MM.1S (cell line): ENCODE results near the gene IRF1.
A peak's percentile ranks its signal among the peaks of the same experiment; 100 is the strongest.

ENCODE experiments used
- DNase-seq: peaks from one replicate; pipeline ENCODE4 v3.0.0-alpha.2; 2015
- H2AFZ ChIP-seq: fragments of 300-600 bp; sonication (generic); 2 replicates; pipeline ENCODE4 v1.6.0; 2016; ENCODE audit warnings: antibody characterized with exemption, low read length
- H3F3A ChIP-seq: fragments of 300-600 bp; sonication (generic); 2 replicates; pipeline ENCODE4 v1.6.1; 2016; ENCODE audit warnings: mild to moderate bottlenecking, antibody characterized with exemption, low read length, moderate library complexity, mixed read lengths; ENCODE audit not compliant: insufficient read depth
- H3K27ac ChIP-seq: fragments of 300-600 bp; sonication (generic); 2 replicates; pipeline ENCODE4 v1.5.1; 2016; ENCODE audit warnings: mild to moderate bottlenecking, low read length
- H3K27me3 ChIP-seq: fragments of 300-600 bp; sonication (generic); replicated peaks from 2 replicates; pipeline ENCODE4 v1.6.0; 2016; ENCODE audit warnings: low read length; ENCODE audit not compliant: insufficient read depth
- H3K36me3 ChIP-seq: fragments of 300-600 bp; sonication (generic); replicated peaks from 2 replicates; pipeline ENCODE4 v1.6.1; 2016; ENCODE audit warnings: mild to moderate bottlenecking, low read length, mixed read lengths; ENCODE audit not compliant: insufficient read depth
- H3K4me1 ChIP-seq: fragments of 300-600 bp; sonication (generic); 2 replicates; pipeline ENCODE4 v1.6.1; 2016; ENCODE audit warnings: low read length, mixed read lengths
- H3K4me2 ChIP-seq: fragments of 300-600 bp; sonication (generic); 2 replicates; pipeline ENCODE4 v1.6.0; 2016; ENCODE audit warnings: low read depth, low read length
- H3K4me3 ChIP-seq: fragments of 300-600 bp; sonication (generic); 2 replicates; pipeline ENCODE4 v1.5.1; 2016; ENCODE audit warnings: low read length, mixed read lengths
- H3K79me2 ChIP-seq: fragments of 300-600 bp; sonication (generic); 2 replicates; pipeline ENCODE4 v1.6.1; 2016; ENCODE audit warnings: mixed run types, low read length, mixed read lengths
- H3K9ac ChIP-seq: fragments of 300-600 bp; sonication (generic); 2 replicates; pipeline ENCODE4 v1.6.1; 2016; ENCODE audit warnings: low read length, mixed read lengths
- H3K9me2 ChIP-seq: fragments of 300-600 bp; sonication (generic); replicated peaks from 2 replicates; pipeline ENCODE4 v1.6.1; 2016; ENCODE audit warnings: mild to moderate bottlenecking, low read length, mixed read lengths; ENCODE audit not compliant: insufficient read depth
- H3K9me3 ChIP-seq: fragments of 300-600 bp; sonication (generic); replicated peaks from 2 replicates; pipeline ENCODE4 v1.6.1; 2016; ENCODE audit warnings: mild to moderate bottlenecking, low read length, mixed read lengths; ENCODE audit not compliant: insufficient read depth
- H4K20me1 ChIP-seq: fragments of 300-600 bp; sonication (generic); 2 replicates; pipeline ENCODE4 v1.6.1; 2016; ENCODE audit warnings: mild to moderate bottlenecking, low read length, moderate library complexity, mixed read lengths; ENCODE audit not compliant: insufficient read depth
- EZH2 ChIP-seq: fragments of 300-600 bp; sonication (generic); optimal IDR thresholded peaks from 2 replicates; pipeline ENCODE3; 2017; ENCODE audit warnings: low read depth, mild to moderate bottlenecking, antibody characterized with exemption, low read length, mixed read lengths
- EZH2phosphoT487 ChIP-seq: fragments of 300-600 bp; sonication (generic); IDR thresholded peaks from 2 replicates; pipeline ENCODE4 v1.6.1; 2018; ENCODE audit warnings: antibody characterized with exemption, low read length
- TF ChIP-seq, protein P1 (sequence below): fragments of 300-600 bp; sonication (generic); IDR thresholded peaks from 2 replicates; pipeline ENCODE4 v1.5.1; 2016; ENCODE audit warnings: antibody characterized with exemption, low read length, mixed read lengths

Gene IRF1

DNA sequence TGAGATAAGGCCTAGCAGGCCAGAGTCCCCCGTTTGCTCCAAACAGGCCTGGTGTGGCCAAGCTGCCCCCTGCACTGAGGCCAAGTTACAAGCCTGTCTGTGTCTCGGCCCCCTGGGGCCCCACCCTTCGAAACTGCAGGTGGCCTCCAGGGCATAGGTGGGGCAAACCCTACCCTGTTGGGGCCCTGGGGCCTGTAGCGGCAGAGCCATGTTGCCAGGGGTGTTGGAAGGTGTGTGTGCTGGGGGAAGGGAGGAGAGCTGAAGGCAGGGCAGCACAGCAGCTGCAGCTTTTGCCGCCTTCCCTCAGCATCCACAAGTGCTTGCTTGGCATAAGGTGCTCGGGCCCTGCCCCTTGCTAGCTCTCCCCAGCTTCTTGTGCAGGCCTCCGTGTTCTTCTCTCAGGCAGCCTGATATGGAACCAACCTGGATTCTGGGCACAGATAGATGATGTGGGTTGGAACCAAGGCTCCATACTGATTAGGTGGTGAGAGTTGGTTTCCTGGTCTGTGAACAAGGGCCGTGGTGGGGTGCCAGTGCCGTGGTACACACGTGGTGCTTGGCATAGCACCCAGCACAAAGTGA is 12.7 kb downstream of the IRF1 start:
- H3K4me2 ChIP-seq: 0 out of 2 replicates have a peak overlapping the region, but pooled peaks have one; percentile 1
- peaks cover 54% of the 10 kb centered on the region for H3K4me1 ChIP-seq
- no peaks in the 10 kb centered on the region; the same call in 1 of the 2 replicates for H3K36me3 ChIP-seq
- H3K27me3 ChIP-seq: no peaks in the 10 kb centered on the region
- peaks cover 16% of the 10 kb centered on the region for H3K79me2 ChIP-seq
- TF ChIP-seq, protein P1, sequence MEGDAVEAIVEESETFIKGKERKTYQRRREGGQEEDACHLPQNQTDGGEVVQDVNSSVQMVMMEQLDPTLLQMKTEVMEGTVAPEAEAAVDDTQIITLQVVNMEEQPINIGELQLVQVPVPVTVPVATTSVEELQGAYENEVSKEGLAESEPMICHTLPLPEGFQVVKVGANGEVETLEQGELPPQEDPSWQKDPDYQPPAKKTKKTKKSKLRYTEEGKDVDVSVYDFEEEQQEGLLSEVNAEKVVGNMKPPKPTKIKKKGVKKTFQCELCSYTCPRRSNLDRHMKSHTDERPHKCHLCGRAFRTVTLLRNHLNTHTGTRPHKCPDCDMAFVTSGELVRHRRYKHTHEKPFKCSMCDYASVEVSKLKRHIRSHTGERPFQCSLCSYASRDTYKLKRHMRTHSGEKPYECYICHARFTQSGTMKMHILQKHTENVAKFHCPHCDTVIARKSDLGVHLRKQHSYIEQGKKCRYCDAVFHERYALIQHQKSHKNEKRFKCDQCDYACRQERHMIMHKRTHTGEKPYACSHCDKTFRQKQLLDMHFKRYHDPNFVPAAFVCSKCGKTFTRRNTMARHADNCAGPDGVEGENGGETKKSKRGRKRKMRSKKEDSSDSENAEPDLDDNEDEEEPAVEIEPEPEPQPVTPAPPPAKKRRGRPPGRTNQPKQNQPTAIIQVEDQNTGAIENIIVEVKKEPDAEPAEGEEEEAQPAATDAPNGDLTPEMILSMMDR: no peak
- no peak for TF ChIP-seq EZH2phosphoT487
- peaks cover 50% of the 10 kb centered on the region for H3F3A ChIP-seq
- no peak overlapping the region for H2AFZ ChIP-seq
- no peaks in the 10 kb centered on the region for H4K20me1 ChIP-seq
- no peak overlapping the region for H3K4me3 ChIP-seq
- H3K9me2 ChIP-seq: no peaks in the 10 kb centered on the region
- peak; percentile 67 for DNase-seq
- H3K9me3 ChIP-seq: no peaks in the 10 kb centered on the region
- peak overlapping the region; percentile 60; the same call in 1 of the 2 replicates for H3K27ac ChIP-seq
- peak overlapping the region; percentile 7; the same call in 1 of the 2 replicates for H3K9ac ChIP-seq

DNA sequence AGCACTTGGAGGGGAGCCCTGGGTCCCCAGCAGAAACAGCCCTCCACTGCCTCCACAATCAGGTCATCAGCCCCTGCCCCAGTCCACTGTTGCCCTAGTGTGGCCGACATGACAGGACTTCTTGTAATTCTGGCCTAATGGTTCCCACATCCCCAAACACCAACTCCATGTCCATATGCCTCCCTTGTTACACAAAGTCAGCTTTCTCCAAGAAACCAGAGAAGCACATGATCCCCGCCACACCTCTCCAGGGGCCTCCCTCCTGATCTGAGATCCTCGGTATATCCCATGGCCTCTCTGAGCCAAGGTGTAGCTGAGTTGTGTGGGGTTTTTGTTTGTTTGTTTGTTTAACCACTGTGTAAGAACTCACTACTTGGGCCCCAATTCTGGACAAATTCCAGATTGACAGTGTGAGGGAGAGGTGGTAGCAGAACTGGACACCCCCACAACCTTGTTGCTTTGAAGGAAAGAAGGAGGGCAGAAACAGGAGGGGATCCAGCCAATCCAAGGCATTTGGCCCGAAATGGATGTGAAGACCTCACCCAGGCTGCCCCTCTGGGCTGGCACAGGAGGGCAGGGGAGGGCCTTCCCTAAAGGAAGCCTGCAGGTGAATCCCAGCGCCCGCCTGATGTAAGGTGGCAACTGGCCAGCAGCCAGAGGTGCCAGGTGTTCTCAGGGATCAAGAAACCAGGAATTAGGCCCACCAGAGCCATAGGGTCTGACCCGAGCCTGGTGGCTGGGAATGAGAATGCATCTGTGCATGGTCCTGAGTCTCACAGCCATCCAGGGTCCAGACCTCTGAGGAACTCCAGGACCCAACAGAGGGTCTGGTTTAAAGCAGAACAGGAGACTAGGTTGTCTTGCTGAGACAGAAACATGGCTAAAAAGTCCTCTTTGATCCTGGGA is 13.4 kb downstream of the IRF1 start:
- no peak overlapping the region for H3K4me3 ChIP-seq
- TF ChIP-seq EZH2: no peak
- TF ChIP-seq, protein P1: peak; percentile 12; the same call in 1 of the 2 replicates
- H3K27ac ChIP-seq: peak overlapping the region; percentile 60; the same call in 1 of the 2 replicates
- no peaks in the 10 kb centered on the region for H3K9me2 ChIP-seq
- H3K27me3 ChIP-seq: no peaks in the 10 kb centered on the region
- peaks cover 14% of the 10 kb centered on the region for H3K79me2 ChIP-seq
- no peaks in the 10 kb centered on the region for H3K36me3 ChIP-seq
- no peak for DNase-seq
- no peaks in the 10 kb centered on the region for H4K20me1 ChIP-seq
- no peak overlapping the region for H2AFZ ChIP-seq
- peak overlapping the region; percentile 7; the same call in 1 of the 2 replicates for H3K9ac ChIP-seq
- no peak overlapping the region for H3K4me2 ChIP-seq
- peaks cover 55% of the 10 kb centered on the region for H3K4me1 ChIP-seq
- peaks cover 50% of the 10 kb centered on the region for H3F3A ChIP-seq
- no peaks in the 10 kb centered on the region for H3K9me3 ChIP-seq

- Histone ChIP-seq H3K4me2 (no peak overlapping the region), H3K4me3 (no peak overlapping the region), H3F3A (peaks cover 43% of the 10 kb centered on the region), H4K20me1 (no peaks in the 10 kb centered on the region), H3K9me3 (no peaks in the 10 kb centered on the region), H3K9me2 (no peaks in the 10 kb centered on the region), H3K36me3 (no peaks in the 10 kb centered on the region), H2AFZ (no peak overlapping the region), H3K27ac (no peak overlapping the region), H3K4me1 (peaks cover 58% of the 10 kb centered on the region), H3K27me3 (no peaks in the 10 kb centered on the region), H3K9ac (no peak overlapping the region), H3K79me2 (peaks cover 23% of the 10 kb centered on the region)
- no peak for DNase-seq
- TF ChIP-seq EZH2 (no peak), EZH2phosphoT487 (no peak)
- TF ChIP-seq, protein P1: no peak
These were observed 14.3 kb downstream of the IRF1 start for GRCh38 chr5:132475987-132476875.
